Measurements from ENCODE around the gene MYO1C. TPM values are rescaled to one million over a fixed set of nuclear protein-coding genes. Genes with fewer than 3 reads are reported as not detected.
A peak's percentile ranks its signal among the peaks of the same experiment; 100 is the strongest.

The MYO1C gene
- polyA plus RNA-seq, 4 donors, result 51.1 to 67.1 (median 59.8) TPM

GRCh38 chr17:1503699-1504098, 11.2 kb upstream of the MYO1C start:
- no peak overlapping the region for H3K27ac ChIP-seq (ENCODE audit: low read depth in 1 of 3, low read length in 2 of 3)
- H3K36me3 ChIP-seq (ENCODE audit: control insufficient read depth in 3 of 3, insufficient read depth in 2 of 3, low read depth in 1 of 3, low read length in 3 of 3), result peaks cover 2 to 35% (median 6%) of the 10 kb centered on the region in 3 donors
- 59 to 71% (median 62%) methylated on average over 9 to 10 of the region's 10 CpGs for WGBS, 3 donors

GRCh38 chr17:1498869-1499268, 6.4 kb upstream of the MYO1C start:
- 76 to 82% (median 80%) methylated on average over 9 of the region's 9 CpGs for WGBS, 3 donors
- Histone ChIP-seq H3K27ac (ENCODE audit: low read depth in 1 of 3, low read length in 2 of 3) (no peak overlapping the region), H3K4me3 (ENCODE audit: low read depth in 1 of 3, low read length in 3 of 3) (no peak overlapping the region), H3K27me3 (ENCODE audit: control insufficient read depth in 3 of 3, insufficient read depth in 3 of 3, low read length in 3 of 3) (peaks cover 0 to under 1% (median 0%) of the 10 kb centered on the region in 3 donors), H3K36me3 (ENCODE audit: control insufficient read depth in 3 of 3, insufficient read depth in 2 of 3, low read depth in 1 of 3, low read length in 3 of 3) (peaks cover 2 to 44% (median 5%) of the 10 kb centered on the region in 3 donors), H3K4me1 (ENCODE audit: control insufficient read depth in 3 of 3, insufficient read depth in 2 of 3, low read depth in 1 of 3, low read length in 2 of 3) (no peaks in the 10 kb centered on the region), H3K9me3 (ENCODE audit: control insufficient read depth in 2 of 2, insufficient read depth in 1 of 2, low read depth in 1 of 2, low read length in 1 of 2) (no peaks in the 10 kb centered on the region)
- DNase-seq, result no peak
- no peak for FAIRE-seq

More at GRCh38 chr17:1503699-1504098, 11.2 kb upstream of the MYO1C start:
- peak in 1 of 2 donors; percentile 24 for DNase-seq
- no peaks in the 10 kb centered on the region for H3K4me1 ChIP-seq (ENCODE audit: control insufficient read depth in 3 of 3, insufficient read depth in 2 of 3, low read depth in 1 of 3, low read length in 2 of 3)
- FAIRE-seq, result no peak
- H3K27me3 ChIP-seq (ENCODE audit: control insufficient read depth in 3 of 3, insufficient read depth in 3 of 3, low read length in 3 of 3), result no peaks in the 10 kb centered on the region
- no peak overlapping the region for H3K4me3 ChIP-seq (ENCODE audit: low read depth in 1 of 3, low read length in 3 of 3)
- H3K9me3 ChIP-seq (ENCODE audit: control insufficient read depth in 2 of 2, insufficient read depth in 1 of 2, low read depth in 1 of 2, low read length in 1 of 2), result no peaks in the 10 kb centered on the region

DNA sequence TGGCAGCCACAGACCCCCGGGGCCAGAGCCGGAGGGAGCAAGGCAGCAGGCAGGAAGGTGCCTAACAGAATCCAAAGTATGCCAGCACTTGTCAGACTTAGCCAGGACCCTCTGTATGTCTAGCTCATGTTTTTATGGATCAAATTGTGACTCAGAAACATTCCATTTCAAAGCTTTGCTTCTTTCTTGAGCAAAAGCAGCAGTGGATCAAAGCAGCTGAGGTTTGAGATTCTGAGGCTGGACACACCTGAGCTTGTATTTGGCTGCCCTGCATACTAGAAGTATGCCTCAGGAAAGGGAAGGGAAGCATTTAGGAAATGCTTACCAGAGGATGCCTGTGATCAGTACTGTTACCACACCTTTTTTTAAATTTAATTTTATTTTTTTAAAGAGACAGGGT, 5.7 kb upstream of the MYO1C start:
- no peaks in the 10 kb centered on the region for H3K4me1 ChIP-seq (ENCODE audit: control insufficient read depth in 3 of 3, insufficient read depth in 2 of 3, low read depth in 1 of 3, low read length in 2 of 3)
- FAIRE-seq, result no peak
- H3K9me3 ChIP-seq (ENCODE audit: control insufficient read depth in 2 of 2, insufficient read depth in 1 of 2, low read depth in 1 of 2, low read length in 1 of 2), result no peaks in the 10 kb centered on the region
- 72 to 94% (median 88%) methylated on average over 2 of the region's 2 CpGs for WGBS, 3 donors
- peaks cover 2 to 44% (median 5%) of the 10 kb centered on the region in 3 donors for H3K36me3 ChIP-seq (ENCODE audit: control insufficient read depth in 3 of 3, insufficient read depth in 2 of 3, low read depth in 1 of 3, low read length in 3 of 3)
- no peak overlapping the region for H3K4me3 ChIP-seq (ENCODE audit: low read depth in 1 of 3, low read length in 3 of 3)
- H3K27me3 ChIP-seq (ENCODE audit: control insufficient read depth in 3 of 3, insufficient read depth in 3 of 3, low read length in 3 of 3), result peaks cover 0 to 7% (median 0%) of the 10 kb centered on the region in 3 donors
- no peak for DNase-seq
- H3K27ac ChIP-seq (ENCODE audit: low read depth in 1 of 3, low read length in 2 of 3), result no peak overlapping the region

- FAIRE-seq, result no peak
- peaks cover 0 to 9% (median 0%) of the 10 kb centered on the region in 3 donors for H3K27me3 ChIP-seq (ENCODE audit: control insufficient read depth in 3 of 3, insufficient read depth in 3 of 3, low read length in 3 of 3)
- H3K27ac ChIP-seq (ENCODE audit: low read depth in 1 of 3, low read length in 2 of 3), result no peak overlapping the region
- H3K4me1 ChIP-seq (ENCODE audit: control insufficient read depth in 3 of 3, insufficient read depth in 2 of 3, low read depth in 1 of 3, low read length in 2 of 3), result peaks cover 0 to 1% (median 0%) of the 10 kb centered on the region in 3 donors
- no peak for DNase-seq
- H3K4me3 ChIP-seq (ENCODE audit: low read depth in 1 of 3, low read length in 3 of 3), result no peak overlapping the region
- H3K36me3 ChIP-seq (ENCODE audit: control insufficient read depth in 3 of 3, insufficient read depth in 2 of 3, low read depth in 1 of 3, low read length in 3 of 3), result peaks cover 2 to 44% (median 5%) of the 10 kb centered on the region in 3 donors
- H3K9me3 ChIP-seq (ENCODE audit: control insufficient read depth in 2 of 2, insufficient read depth in 1 of 2, low read depth in 1 of 2, low read length in 1 of 2), result no peaks in the 10 kb centered on the region
- 76 to 93% (median 89%) methylated on average over 15 of the region's 15 CpGs for WGBS, 3 donors
Measured at GRCh38 chr17:1497831-1498230, 5.3 kb upstream of the MYO1C start.

GRCh38 chr17:1496869-1497268, 4.4 kb upstream of the MYO1C start:
- H3K9me3 ChIP-seq (ENCODE audit: control insufficient read depth in 2 of 2, insufficient read depth in 1 of 2, low read depth in 1 of 2, low read length in 1 of 2), result no peaks in the 10 kb centered on the region
- WGBS, 3 donors, result 91 to 95% (median 95%) methylated on average over 14 of the region's 14 CpGs
- peaks cover 0 to 19% (median 0%) of the 10 kb centered on the region in 3 donors for H3K27me3 ChIP-seq (ENCODE audit: control insufficient read depth in 3 of 3, insufficient read depth in 3 of 3, low read length in 3 of 3)
- FAIRE-seq (no peak), DNase-seq (no peak)
- H3K36me3 ChIP-seq (ENCODE audit: control insufficient read depth in 3 of 3, insufficient read depth in 2 of 3, low read depth in 1 of 3, low read length in 3 of 3), result peaks cover 2 to 44% (median 5%) of the 10 kb centered on the region in 3 donors
- no peak overlapping the region for H3K27ac ChIP-seq (ENCODE audit: low read depth in 1 of 3, low read length in 2 of 3)
- H3K4me3 ChIP-seq (ENCODE audit: low read depth in 1 of 3, low read length in 3 of 3), result no peak overlapping the region
- H3K4me1 ChIP-seq (ENCODE audit: control insufficient read depth in 3 of 3, insufficient read depth in 2 of 3, low read depth in 1 of 3, low read length in 2 of 3), result peaks cover 0 to 10% (median 3%) of the 10 kb centered on the region in 3 donors

DNA sequence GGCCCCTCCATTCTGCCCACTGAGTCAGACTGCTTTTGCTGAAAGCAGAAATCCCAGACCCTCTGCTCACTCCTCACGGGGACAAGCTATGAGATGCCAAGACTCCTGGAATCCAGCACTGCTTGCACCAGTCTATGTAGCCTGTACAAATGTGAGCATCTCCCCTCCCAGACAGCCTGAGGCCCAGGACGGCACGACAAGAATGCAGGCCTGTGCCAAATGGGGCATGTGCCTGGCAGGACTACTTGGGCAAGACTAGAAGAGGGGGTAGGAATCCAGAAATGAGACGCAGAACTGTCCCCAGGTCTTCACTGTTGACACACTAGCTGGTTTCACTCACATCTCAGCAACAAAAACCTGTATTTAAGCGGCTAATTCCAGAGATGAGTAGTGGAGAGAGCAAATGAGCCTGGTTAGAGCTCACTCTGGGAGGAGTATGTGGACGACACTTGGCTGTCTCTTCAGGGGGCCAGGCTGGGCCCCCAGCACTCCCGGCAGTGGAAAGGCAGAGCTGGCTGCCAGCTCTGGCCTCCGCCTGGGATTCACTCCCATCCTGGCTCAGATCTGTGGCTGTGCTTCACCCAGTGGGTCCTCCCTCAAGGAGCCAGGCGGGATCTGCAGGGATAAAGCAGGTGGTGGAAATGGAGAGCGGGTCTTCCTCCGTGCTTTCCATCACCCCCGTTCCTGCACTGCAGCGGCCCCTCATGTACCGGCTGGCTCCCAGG, 2.9 kb upstream of the MYO1C start:
- DNase-seq, result no peak
- Histone ChIP-seq H3K9me3 (ENCODE audit: control insufficient read depth in 2 of 2, insufficient read depth in 1 of 2, low read depth in 1 of 2, low read length in 1 of 2) (no peaks in the 10 kb centered on the region), H3K4me3 (ENCODE audit: low read depth in 1 of 3, low read length in 3 of 3) (no peak overlapping the region), H3K27me3 (ENCODE audit: control insufficient read depth in 3 of 3, insufficient read depth in 3 of 3, low read length in 3 of 3) (peaks cover 0 to 21% (median 0%) of the 10 kb centered on the region in 3 donors), H3K36me3 (ENCODE audit: control insufficient read depth in 3 of 3, insufficient read depth in 2 of 3, low read depth in 1 of 3, low read length in 3 of 3) (peaks cover 0 to 42% (median 5%) of the 10 kb centered on the region in 3 donors), H3K4me1 (ENCODE audit: control insufficient read depth in 3 of 3, insufficient read depth in 2 of 3, low read depth in 1 of 3, low read length in 2 of 3) (peaks cover 0 to 17% (median 5%) of the 10 kb centered on the region in 3 donors), H3K27ac (ENCODE audit: low read depth in 1 of 3, low read length in 2 of 3) (no peak overlapping the region)
- no peak for FAIRE-seq
- 84 to 92% (median 89%) methylated on average over 14 of the region's 14 CpGs for WGBS, 3 donors

DNA sequence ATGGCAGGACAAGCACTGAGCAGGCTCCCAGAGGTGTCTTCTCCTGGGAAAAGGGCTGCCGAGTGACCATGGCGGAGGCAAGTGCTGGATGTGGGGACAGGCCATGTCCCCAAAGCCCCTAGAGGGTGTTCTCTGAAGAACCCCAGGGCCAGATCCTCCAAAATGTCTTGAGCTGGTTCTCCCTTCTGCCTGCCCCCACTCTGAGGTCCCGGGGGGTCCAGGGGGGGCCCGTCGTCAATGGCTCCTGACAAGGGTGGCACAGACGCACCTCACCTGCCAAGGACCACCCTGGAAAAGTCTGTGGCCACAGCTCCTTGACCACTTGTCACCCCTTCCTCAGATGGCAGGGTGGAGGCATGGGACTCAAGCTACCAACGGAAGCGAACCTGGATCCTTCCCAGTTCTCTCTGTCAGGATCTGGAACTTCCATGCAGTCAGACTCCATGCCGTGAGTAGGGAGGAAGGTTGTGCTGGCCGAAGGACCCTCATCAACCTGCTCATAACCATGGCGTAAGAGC, 2.3 kb upstream of the MYO1C start:
- H3K27ac ChIP-seq (ENCODE audit: low read depth in 1 of 3, low read length in 2 of 3), result no peak overlapping the region
- 93 to 98% (median 95%) methylated on average over 9 to 11 of the region's 11 CpGs for WGBS, 3 donors
- H3K4me3 ChIP-seq (ENCODE audit: low read depth in 1 of 3, low read length in 3 of 3), result no peak overlapping the region
- H3K27me3 ChIP-seq (ENCODE audit: control insufficient read depth in 3 of 3, insufficient read depth in 3 of 3, low read length in 3 of 3), result peaks cover 0 to 21% (median 0%) of the 10 kb centered on the region in 3 donors
- H3K4me1 ChIP-seq (ENCODE audit: control insufficient read depth in 3 of 3, insufficient read depth in 2 of 3, low read depth in 1 of 3, low read length in 2 of 3), result peaks cover 0 to 19% (median 5%) of the 10 kb centered on the region in 3 donors
- FAIRE-seq (no peak), DNase-seq (no peak)
- no peaks in the 10 kb centered on the region for H3K9me3 ChIP-seq (ENCODE audit: control insufficient read depth in 2 of 2, insufficient read depth in 1 of 2, low read depth in 1 of 2, low read length in 1 of 2)
- peaks cover 0 to 42% (median 5%) of the 10 kb centered on the region in 3 donors for H3K36me3 ChIP-seq (ENCODE audit: control insufficient read depth in 3 of 3, insufficient read depth in 2 of 3, low read depth in 1 of 3, low read length in 3 of 3)

- Histone ChIP-seq H3K27me3 (ENCODE audit: control insufficient read depth in 3 of 3, insufficient read depth in 3 of 3, low read length in 3 of 3) (peaks cover 0 to 21% (median 0%) of the 10 kb centered on the region in 3 donors), H3K9me3 (ENCODE audit: control insufficient read depth in 2 of 2, insufficient read depth in 1 of 2, low read depth in 1 of 2, low read length in 1 of 2) (no peaks in the 10 kb centered on the region), H3K4me3 (ENCODE audit: low read depth in 1 of 3, low read length in 3 of 3) (no peak overlapping the region), H3K36me3 (ENCODE audit: control insufficient read depth in 3 of 3, insufficient read depth in 2 of 3, low read depth in 1 of 3, low read length in 3 of 3) (peaks cover 0 to 42% (median 5%) of the 10 kb centered on the region in 3 donors), H3K4me1 (ENCODE audit: control insufficient read depth in 3 of 3, insufficient read depth in 2 of 3, low read depth in 1 of 3, low read length in 2 of 3) (peaks cover 0 to 19% (median 5%) of the 10 kb centered on the region in 3 donors), H3K27ac (ENCODE audit: low read depth in 1 of 3, low read length in 2 of 3) (peak overlapping the region in 1 of 3 donors; percentile 9)
- 95 to 96% (median 95%) methylated on average over 7 of the region's 7 CpGs for WGBS, 3 donors
- FAIRE-seq (no peak), DNase-seq (no peak)
Measured at GRCh38 chr17:1494203-1494602, 1.7 kb upstream of the MYO1C start.
